A673 (cell line): ENCODE results near the gene EIF2AK3. TPM values are rescaled to one million over a fixed set of nuclear protein-coding genes. Genes with fewer than 3 reads are reported as not detected.

ENCODE experiments used
- BruUV-seq: library from RNA; stranded (reverse); fragments of 400-500 nt; replicated peaks from 2 replicates; lab custom pipeline; 2021; lab: Mats Ljungman, UMichigan
- CTCF ChIA-PET: fragments of 300-600 bp; sonication (Branson Sonifier 250); formaldehyde crosslinking; loops from one replicate; lab custom pipeline; 2022; ENCODE audit warnings: antibody characterized with exemption; lab: Charles Lee
- POLR2A ChIA-PET: fragments of 300-600 bp; sonication (Branson Sonifier 250); formaldehyde crosslinking; loops from one replicate; lab custom pipeline; 2022; ENCODE audit warnings: antibody characterized with exemption; ENCODE audit not compliant: low non-redundant PET; lab: Charles Lee
- DNase-seq: peaks from one replicate; pipeline ENCODE4 v3.0.0-alpha.2; 2015; ENCODE audit warnings: low spot score
- H3K27ac ChIP-seq: fragments of 200-600 bp; sonication (generic); 2 replicates; pipeline ENCODE4 v1.5.1; 2016; ENCODE audit warnings: mixed run types, low read depth, mild to moderate bottlenecking, mixed read lengths, antibody characterized with exemption, low read length; ENCODE audit not compliant: poor library complexity, severe bottlenecking
- H3K27me3 ChIP-seq: fragments of 200-600 bp; sonication (generic); replicated peaks from 2 replicates; pipeline ENCODE4 v1.6.1; 2017; ENCODE audit warnings: mixed run types, low read depth, mild to moderate bottlenecking, mixed read lengths, antibody characterized with exemption, low read length; ENCODE audit not compliant: insufficient read depth, poor library complexity
- H3K36me3 ChIP-seq: fragments of 200-600 bp; sonication (generic); 2 replicates; pipeline ENCODE4 v1.6.1; 2016; ENCODE audit warnings: mixed run types, mild to moderate bottlenecking, mixed read lengths, antibody characterized with exemption, low read length; ENCODE audit not compliant: insufficient read depth, poor library complexity, severe bottlenecking
- H3K4me1 ChIP-seq: fragments of 200-600 bp; sonication (generic); 2 replicates; pipeline ENCODE4 v1.6.1; 2017; ENCODE audit warnings: mixed run types, mild to moderate bottlenecking, mixed read lengths, antibody characterized with exemption, low read length; ENCODE audit not compliant: insufficient read depth, poor library complexity, severe bottlenecking
- H3K4me3 ChIP-seq: fragments of 200-600 bp; sonication (generic); 2 replicates; pipeline ENCODE4 v1.5.1; 2016; ENCODE audit warnings: low read depth, mixed run types, mild to moderate bottlenecking, mixed read lengths, low read length; ENCODE audit not compliant: poor library complexity, severe bottlenecking
- H3K9me3 ChIP-seq: fragments of 200-600 bp; sonication (generic); 2 replicates; pipeline ENCODE4 v1.6.1; 2016; ENCODE audit warnings: mixed run types, low read depth, mild to moderate bottlenecking, mixed read lengths, antibody characterized with exemption, low read length; ENCODE audit not compliant: poor library complexity, severe bottlenecking
- EZH2 ChIP-seq: fragments of 200-600 bp; sonication (generic); IDR thresholded peaks from 2 replicates; pipeline ENCODE4 v1.6.1; 2017; ENCODE audit warnings: borderline replicate concordance, low read depth, mild to moderate bottlenecking, mixed read lengths, antibody characterized with exemption, low read length; ENCODE audit not compliant: poor library complexity, severe bottlenecking
- intact Hi-C: fragments of 100-400 bp; cut with micrococcal nuclease; formaldehyde crosslinking; loops from one replicate; pipeline ENCODE4 v1.10.0; 2022; ENCODE audit not compliant: unreplicated experiment
- total RNA-seq: library from RNA; stranded (reverse); gene quantifications from 2 replicates; pipeline ENCODE4 v1.2.3, GENCODE V29; 2021
- TF ChIP-seq, protein P1 (sequence below): fragments of 300-800, 200-600 bp; sonication (generic); conservative IDR thresholded peaks from 2 replicates; pipeline ENCODE4 v1.5.1; 2017; ENCODE audit warnings: low read depth, mild to moderate bottlenecking, antibody characterized with exemption, low read length, moderate library complexity, mixed read lengths

EIF2AK3 gene
- total RNA-seq, 1 experiment from 2014 or later = 5.1 TPM

DNA sequence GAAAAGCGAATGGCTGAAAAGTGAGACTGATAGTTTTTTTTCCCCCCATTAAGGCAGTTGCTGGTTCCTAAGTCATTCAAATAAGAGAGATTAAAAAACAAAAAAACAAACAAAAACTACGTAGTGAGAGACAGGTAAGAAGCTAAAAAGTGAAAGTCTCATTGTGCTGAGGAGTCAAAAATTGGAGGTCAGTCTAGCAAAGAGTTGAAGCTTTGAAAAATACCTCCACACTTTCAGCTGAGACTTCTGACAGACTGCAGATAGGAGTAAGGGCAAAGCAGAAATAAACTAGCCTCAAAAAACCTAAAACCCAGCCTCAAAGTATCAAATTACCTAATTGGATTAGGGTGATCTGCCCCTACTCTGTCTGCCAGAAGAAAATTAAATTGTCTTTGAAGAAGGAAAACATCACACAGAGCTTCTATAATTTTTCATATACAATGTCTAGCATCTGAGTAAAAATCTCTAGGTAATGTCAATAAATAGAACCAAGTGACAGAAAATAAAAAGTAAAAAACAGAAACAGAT, 10.9 kb upstream of the EIF2AK3 start:
- no peak for TF ChIP-seq EZH2
- TF ChIP-seq, protein P1, sequence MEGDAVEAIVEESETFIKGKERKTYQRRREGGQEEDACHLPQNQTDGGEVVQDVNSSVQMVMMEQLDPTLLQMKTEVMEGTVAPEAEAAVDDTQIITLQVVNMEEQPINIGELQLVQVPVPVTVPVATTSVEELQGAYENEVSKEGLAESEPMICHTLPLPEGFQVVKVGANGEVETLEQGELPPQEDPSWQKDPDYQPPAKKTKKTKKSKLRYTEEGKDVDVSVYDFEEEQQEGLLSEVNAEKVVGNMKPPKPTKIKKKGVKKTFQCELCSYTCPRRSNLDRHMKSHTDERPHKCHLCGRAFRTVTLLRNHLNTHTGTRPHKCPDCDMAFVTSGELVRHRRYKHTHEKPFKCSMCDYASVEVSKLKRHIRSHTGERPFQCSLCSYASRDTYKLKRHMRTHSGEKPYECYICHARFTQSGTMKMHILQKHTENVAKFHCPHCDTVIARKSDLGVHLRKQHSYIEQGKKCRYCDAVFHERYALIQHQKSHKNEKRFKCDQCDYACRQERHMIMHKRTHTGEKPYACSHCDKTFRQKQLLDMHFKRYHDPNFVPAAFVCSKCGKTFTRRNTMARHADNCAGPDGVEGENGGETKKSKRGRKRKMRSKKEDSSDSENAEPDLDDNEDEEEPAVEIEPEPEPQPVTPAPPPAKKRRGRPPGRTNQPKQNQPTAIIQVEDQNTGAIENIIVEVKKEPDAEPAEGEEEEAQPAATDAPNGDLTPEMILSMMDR = no peak
- ChIA-PET CTCF (no interaction called here), POLR2A (no interaction called here)
- BruUV-seq = no TSS peak
- Histone ChIP-seq H3K4me3 (no peak overlapping the region), H3K4me1 (no peaks in the 10 kb centered on the region), H3K36me3 (no peaks in the 10 kb centered on the region), H3K27ac (no peak overlapping the region), H3K27me3 (no peaks in the 10 kb centered on the region), H3K9me3 (no peaks in the 10 kb centered on the region)
- intact Hi-C loops = no loop called here
- peak; percentile 49 for DNase-seq

DNA sequence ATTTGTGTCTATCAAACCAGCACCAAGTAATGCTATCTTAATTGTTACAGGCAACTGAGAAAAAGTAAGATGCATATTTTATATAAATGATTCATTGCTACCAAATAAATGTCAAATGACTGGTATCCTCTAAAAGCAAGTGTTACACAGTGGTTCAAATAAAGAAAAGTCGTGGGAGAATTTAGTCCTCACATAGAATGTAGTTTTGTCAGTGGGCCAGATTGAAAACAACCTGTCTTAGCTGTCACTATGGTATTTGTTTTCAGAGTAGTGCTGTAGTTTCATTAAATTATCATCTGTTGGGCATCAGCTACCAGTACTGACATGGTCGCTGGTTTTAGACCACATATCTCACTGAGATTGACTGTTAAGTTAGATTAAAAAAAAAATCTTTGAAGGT, 10.2 kb upstream of the EIF2AK3 start:
- Histone ChIP-seq H3K4me3 (no peak overlapping the region), H3K27ac (no peak overlapping the region), H3K9me3 (no peaks in the 10 kb centered on the region), H3K4me1 (no peaks in the 10 kb centered on the region), H3K27me3 (no peaks in the 10 kb centered on the region), H3K36me3 (no peaks in the 10 kb centered on the region)
- CTCF ChIA-PET = no interaction called here
- no peak for TF ChIP-seq EZH2
- TF ChIP-seq, protein P1 = no peak
- BruUV-seq = no TSS peak
- POLR2A ChIA-PET = no interaction called here
- intact Hi-C loops = no loop called here
- no peak for DNase-seq

DNA sequence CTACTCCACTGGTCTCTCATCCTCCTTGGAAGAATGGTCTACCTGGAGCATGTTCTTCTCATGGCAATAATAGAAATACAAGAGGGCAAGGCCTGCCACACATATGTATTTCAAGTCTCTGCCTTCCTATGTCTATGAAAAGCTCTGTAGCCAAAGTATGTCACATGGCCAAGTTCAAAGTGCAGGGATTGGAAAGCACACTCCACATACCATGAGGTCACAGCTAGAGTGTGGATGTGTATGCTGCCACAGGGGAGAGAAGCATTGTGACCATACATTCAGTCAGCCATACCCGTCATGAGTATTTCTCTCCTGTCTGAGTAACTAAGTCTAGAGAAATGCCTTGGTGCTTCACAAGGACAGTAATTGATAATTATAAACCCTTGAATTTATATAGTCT, 8.8 kb upstream of the EIF2AK3 start:
- intact Hi-C loops = no loop called here
- no peaks in the 10 kb centered on the region for H3K36me3 ChIP-seq
- no TSS peak for BruUV-seq
- no peaks in the 10 kb centered on the region for H3K4me1 ChIP-seq
- DNase-seq = no peak
- H3K27ac ChIP-seq = no peak overlapping the region
- ChIA-PET CTCF (no interaction called here), POLR2A (no interaction called here)
- H3K9me3 ChIP-seq = no peaks in the 10 kb centered on the region
- H3K4me3 ChIP-seq = no peak overlapping the region
- no peak for TF ChIP-seq EZH2
- TF ChIP-seq, protein P1 = no peak
- H3K27me3 ChIP-seq = no peaks in the 10 kb centered on the region
